KOPT-K1 (cell line): ENCODE results near the gene LRRC74A.
"Not testable (repeated sequence)": the region's sequence is repeated elsewhere in the genome, so short reads cannot be mapped to it uniquely, and the experiment has no call there.

Experiments
- H3K27ac ChIP-seq: fragments of 200-600 bp; sonication (generic); 2 replicates; pipeline ENCODE4 v1.5.1; 2016; ENCODE audit warnings: antibody characterized with exemption, mild to moderate bottlenecking, low read depth, low read length; ENCODE audit not compliant: poor library complexity, severe bottlenecking
- H3K36me3 ChIP-seq: fragments of 200-600 bp; sonication (generic); 2 replicates; pipeline ENCODE4 v1.5.1; 2017; ENCODE audit warnings: antibody characterized with exemption, mild to moderate bottlenecking, low read length, moderate library complexity; ENCODE audit not compliant: insufficient read depth
- H3K9me3 ChIP-seq: fragments of 200-600 bp; sonication (generic); 2 replicates; pipeline ENCODE4 v1.5.1; 2017; ENCODE audit warnings: antibody characterized with exemption, low read length, mild to moderate bottlenecking; ENCODE audit not compliant: insufficient read depth, poor library complexity, severe bottlenecking

The LRRC74A gene

DNA sequence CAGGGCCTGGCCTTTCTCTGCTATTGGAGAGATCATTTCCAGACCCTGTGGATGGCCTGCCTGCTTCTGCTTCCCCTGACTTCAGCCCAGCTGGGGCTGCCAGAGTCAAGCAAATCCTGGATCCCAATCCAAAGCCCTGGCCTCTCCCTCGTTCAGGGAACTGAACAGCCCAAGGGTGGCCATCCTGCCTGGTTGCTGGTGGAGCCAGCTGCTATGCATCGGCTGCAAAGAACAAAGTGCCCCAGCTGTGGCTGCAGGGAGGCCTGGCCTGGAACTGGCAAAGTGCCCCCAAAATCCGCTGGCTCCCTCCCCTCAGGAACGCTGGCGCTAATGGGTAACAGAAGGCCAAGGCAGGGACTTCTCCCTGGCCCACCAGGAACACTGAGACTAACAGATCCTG, 56.4 kb downstream of the LRRC74A start:
- H3K27ac ChIP-seq, result peak overlapping the region; percentile 54
- H3K36me3 ChIP-seq, result no peaks in the 10 kb centered on the region
- no peaks in the 10 kb centered on the region for H3K9me3 ChIP-seq

GRCh38 chr14:76883447-76883846, 57.2 kb downstream of the LRRC74A start:
- H3K9me3 ChIP-seq, result no peaks in the 10 kb centered on the region
- H3K27ac ChIP-seq, result peak overlapping the region; percentile 54
- no peaks in the 10 kb centered on the region for H3K36me3 ChIP-seq

GRCh38 chr14:76884394-76884793, 58.2 kb downstream of the LRRC74A start:
- H3K27ac ChIP-seq, result no peak overlapping the region
- H3K36me3 ChIP-seq, result no peaks in the 10 kb centered on the region
- no peaks in the 10 kb centered on the region for H3K9me3 ChIP-seq

GRCh38 chr14:76884853-76885276, 58.7 kb downstream of the LRRC74A start:
- Histone ChIP-seq H3K9me3 (no peaks in the 10 kb centered on the region), H3K27ac (no peak overlapping the region)

DNA sequence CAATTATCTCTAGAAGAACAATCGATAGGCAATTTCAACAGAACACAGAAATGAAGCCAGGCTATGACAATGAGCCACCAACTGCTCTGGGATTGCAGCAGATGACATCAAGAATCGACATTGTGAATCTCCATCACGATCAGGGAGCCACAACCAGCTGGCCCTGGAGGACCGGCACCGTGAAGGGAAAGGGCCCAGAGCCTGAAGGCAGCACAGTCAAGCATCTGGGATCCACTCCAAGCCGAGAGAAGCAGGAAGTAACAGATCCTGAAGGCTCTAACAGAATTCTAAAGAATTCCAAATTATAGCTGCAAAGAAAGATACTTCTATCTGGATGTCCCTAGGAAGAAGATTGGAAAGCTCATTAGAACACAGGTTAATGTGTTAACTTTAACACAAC, 61.0 kb downstream of the LRRC74A start:
- no peaks in the 10 kb centered on the region for H3K36me3 ChIP-seq
- peaks cover 6% of the 10 kb centered on the region for H3K9me3 ChIP-seq
- no peak overlapping the region for H3K27ac ChIP-seq

More at GRCh38 chr14:76884853-76885276, 58.7 kb downstream of the LRRC74A start:
- H3K36me3 ChIP-seq, result no peaks in the 10 kb centered on the region

GRCh38 chr14:76891391-76891790, 65.2 kb downstream of the LRRC74A start:
- peaks cover 18% of the 10 kb centered on the region for H3K9me3 ChIP-seq
- H3K27ac ChIP-seq, result no peak overlapping the region
- no peaks in the 10 kb centered on the region for H3K36me3 ChIP-seq

DNA sequence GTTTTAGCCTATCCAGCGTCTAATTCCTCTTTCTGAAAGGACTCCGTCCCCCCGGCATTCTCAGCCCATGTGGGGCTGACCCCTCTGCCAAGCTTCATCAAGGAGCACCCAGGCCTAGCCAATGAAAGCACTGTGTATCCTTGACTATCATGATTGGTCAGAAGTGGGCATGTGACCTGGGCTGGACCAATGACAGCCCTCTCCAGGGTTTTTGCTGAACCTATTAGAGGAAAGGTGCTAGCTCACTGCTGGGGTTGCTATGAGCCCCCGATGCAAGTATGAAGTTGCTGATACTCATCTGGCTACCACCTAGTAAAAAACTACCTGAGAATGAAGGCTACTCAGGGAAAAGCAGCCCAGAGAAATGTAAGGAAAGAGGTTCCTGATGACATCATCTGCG, 68.1 kb downstream of the LRRC74A start:
- H3K36me3 ChIP-seq, result no peaks in the 10 kb centered on the region
- H3K9me3 ChIP-seq, result peaks cover 18% of the 10 kb centered on the region
- no peak overlapping the region for H3K27ac ChIP-seq

DNA sequence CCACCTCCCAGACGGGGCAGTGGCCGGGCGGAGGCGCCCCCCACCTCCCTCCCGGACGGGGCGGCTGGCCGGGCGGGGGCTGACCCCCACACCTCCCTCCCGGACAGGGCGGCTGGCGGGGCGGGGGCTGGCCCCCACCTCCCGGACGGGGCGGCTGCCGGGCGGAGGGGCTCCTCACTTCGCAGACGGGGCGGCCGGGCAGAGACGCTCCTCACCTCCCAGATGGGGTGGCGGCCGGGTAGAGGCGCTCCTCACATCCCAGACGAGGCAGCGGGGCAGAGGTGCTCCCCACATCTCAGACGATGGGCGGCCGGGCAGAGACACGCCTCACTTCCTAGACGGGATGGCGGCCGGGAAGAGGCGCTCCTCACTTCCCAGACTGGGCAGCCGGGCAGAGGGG, 71.8 kb downstream of the LRRC74A start:
- not testable (repeated sequence) for H3K36me3 ChIP-seq

DNA sequence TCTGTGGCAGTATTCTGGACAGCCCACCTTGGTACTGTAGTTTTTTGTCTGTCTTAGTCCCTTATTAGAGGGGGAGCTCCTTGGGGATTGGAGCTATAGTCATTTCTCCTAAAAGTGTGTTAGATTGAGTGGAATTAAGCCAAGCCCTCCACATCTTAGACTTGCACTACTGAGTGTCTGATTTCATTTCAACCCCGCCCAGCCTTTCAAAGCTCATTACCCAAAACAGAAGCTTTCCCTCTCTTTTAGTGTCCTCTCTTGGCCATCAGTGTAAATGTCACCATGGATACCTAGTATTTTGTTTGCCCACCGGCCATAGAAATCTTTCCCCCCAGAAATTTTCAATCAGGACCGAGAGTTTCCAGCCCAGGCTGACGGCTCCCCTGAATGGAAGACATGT, 74.5 kb downstream of the LRRC74A start:
- Histone ChIP-seq H3K9me3 (no peaks in the 10 kb centered on the region), H3K36me3 (no peaks in the 10 kb centered on the region), H3K27ac (no peak overlapping the region)

More for the DNA sequence above, 71.8 kb downstream of the LRRC74A start:
- not testable (repeated sequence) for H3K27ac ChIP-seq, H3K9me3 ChIP-seq

DNA sequence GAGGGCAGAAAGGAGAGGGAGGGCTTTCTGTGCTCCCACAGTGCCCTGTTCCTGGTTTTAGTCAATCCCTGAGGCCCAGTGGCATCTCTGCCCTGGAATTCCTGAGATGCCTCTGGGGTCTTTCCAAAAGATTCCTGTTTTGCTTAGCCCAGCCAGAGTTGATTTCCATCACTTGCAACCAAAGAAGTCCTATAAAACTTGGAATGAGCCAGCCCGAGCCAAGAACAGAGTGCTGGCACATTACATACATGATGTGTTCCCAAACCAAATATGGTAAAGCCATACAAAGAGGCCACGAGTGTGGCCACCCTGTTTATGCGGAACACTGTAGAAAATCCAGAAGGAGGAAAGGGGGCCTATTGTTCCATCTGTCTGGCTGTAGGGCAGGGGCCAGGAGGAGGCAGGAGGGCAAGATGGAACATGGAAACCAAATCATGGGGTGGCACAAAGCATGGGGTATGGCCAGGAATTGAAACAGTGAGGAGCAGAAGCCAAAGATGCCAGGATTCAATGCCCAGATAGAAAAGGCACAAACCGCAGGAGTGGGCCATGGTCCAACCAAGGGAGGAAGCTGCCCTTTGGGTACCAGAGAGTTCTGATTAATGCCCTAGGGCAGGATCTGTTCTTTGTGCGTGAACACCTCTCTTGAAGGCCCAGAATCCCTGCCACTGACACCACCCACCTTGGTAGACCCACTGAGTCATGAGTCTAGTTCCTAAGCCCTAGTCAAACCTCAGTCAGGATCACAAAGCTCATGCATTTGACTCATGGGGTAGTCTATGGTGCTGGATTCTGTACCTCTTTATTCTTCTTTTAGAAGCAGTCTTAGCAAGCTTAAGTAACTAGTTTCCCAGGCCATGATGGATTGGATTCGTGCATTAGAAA, 75.2 kb downstream of the LRRC74A start:
- Histone ChIP-seq H3K27ac (no peak overlapping the region), H3K36me3 (no peaks in the 10 kb centered on the region), H3K9me3 (no peaks in the 10 kb centered on the region)

- no peaks in the 10 kb centered on the region for H3K36me3 ChIP-seq
These were observed 76.4 kb downstream of the LRRC74A start for GRCh38 chr14:76902591-76902990.

GRCh38 chr14:76904100-76904739, 78.0 kb downstream of the LRRC74A start:
- Histone ChIP-seq H3K27ac (no peak overlapping the region), H3K36me3 (no peaks in the 10 kb centered on the region), H3K9me3 (no peaks in the 10 kb centered on the region)

More at GRCh38 chr14:76902591-76902990, 76.4 kb downstream of the LRRC74A start:
- H3K9me3 ChIP-seq, result no peaks in the 10 kb centered on the region
- no peak overlapping the region for H3K27ac ChIP-seq

GRCh38 chr14:76904740-76905569, 78.7 kb downstream of the LRRC74A start:
- H3K9me3 ChIP-seq, result no peaks in the 10 kb centered on the region
- H3K36me3 ChIP-seq, result no peaks in the 10 kb centered on the region
- no peak overlapping the region for H3K27ac ChIP-seq

- Histone ChIP-seq H3K9me3 (no peaks in the 10 kb centered on the region), H3K27ac (peak overlapping the region; percentile 66), H3K36me3 (no peaks in the 10 kb centered on the region)
These were observed 82.6 kb downstream of the LRRC74A start for GRCh38 chr14:76908834-76909233.

- Histone ChIP-seq H3K36me3 (no peaks in the 10 kb centered on the region), H3K9me3 (no peaks in the 10 kb centered on the region), H3K27ac (peak overlapping the region; percentile 66)
These were observed 83.1 kb downstream of the LRRC74A start for GRCh38 chr14:76909266-76909665.
